ENCODE results near the gene EPHA4. TPM values are rescaled to one million over a fixed set of nuclear protein-coding genes. Genes with fewer than 3 reads are reported as not detected.

EPHA4 gene
- total and polyA plus RNA-seq, 2 of the 4 experiments (the other 2 are of a cell fraction) = 36.9 to 132 TPM

- H4K91ac ChIP-seq (ENCODE audit: insufficient read depth, low read depth, low read length) = no peak overlapping the region
- H3K56ac ChIP-seq (ENCODE audit: extremely low read depth, insufficient read depth, low read length) = no peak overlapping the region
- H3K27ac ChIP-seq (ENCODE audit: insufficient read depth, low read length) = no peak overlapping the region
- H3K23ac ChIP-seq (ENCODE audit: low read depth, low read length) = no peak overlapping the region
- dilution Hi-C loops (cut with HindIII; ENCODE audit: low sequenced_read_pairs, unreplicated experiment) (no loop called here), in situ Hi-C loops (cut with MboI; ENCODE audit: low sequenced_read_pairs) (no loop called here), intact Hi-C loops (cut with micrococcal nuclease) (no loop called here)
- TF ChIP-seq NFE2L2 (IDR thresholded peaks at IDR 0.05; ENCODE audit: low read depth, low read length) (no peak), CHD1 (IDR thresholded peaks at IDR 0.05; ENCODE audit: low read depth, low read length) (no peak), RAD21 (IDR thresholded peaks at IDR 0.05; ENCODE audit: low read length) (no peak), CTCF (conservative IDR thresholded peaks at IDR 0.05; ENCODE audit: low read depth, low read length) (no peak), ELK1 (IDR thresholded peaks at IDR 0.05; ENCODE audit: borderline replicate concordance, low read depth, low read length) (no peak), MAZ (IDR thresholded peaks at IDR 0.05; ENCODE audit: borderline replicate concordance, low read depth, low read length) (no peak), POLR2A (IDR thresholded peaks at IDR 0.05; ENCODE audit: low read depth, low read length) (no peak), MAFK (IDR thresholded peaks at IDR 0.05; ENCODE audit: low read depth, low read length) (no peak), FOS (IDR thresholded peaks at IDR 0.05; ENCODE audit: low read depth, low read length) (no peak)
- H2BK20ac ChIP-seq (ENCODE audit: low read depth, low read length) = no peak overlapping the region
- H3K9me3 ChIP-seq (ENCODE audit: control insufficient read depth, insufficient read depth, low read length) = no peaks in the 10 kb centered on the region
- H3K36me3 ChIP-seq (ENCODE audit: control insufficient read depth, insufficient read depth, low read length) = peaks cover 9% of the 10 kb centered on the region
- H2AK5ac ChIP-seq (ENCODE audit: low read depth, low read length) = no peak overlapping the region
- H3K4me3 ChIP-seq (ENCODE audit: insufficient read depth, low read depth, low read length) = no peak overlapping the region
- ATAC-seq (ENCODE audit: low read depth) (no peak; the same call in 1 of the 2 replicates), DNase-seq (peak; percentile 32)
- H4K8ac ChIP-seq (ENCODE audit: low read depth in 2 of 2, low read length in 2 of 2) = 0 out of 4 replicates have a peak overlapping the region, but pooled peaks of 1 of the 2 experiments have one; percentile 0
- H3K9me1 ChIP-seq (ENCODE audit: insufficient read depth, low read length) = no peaks in the 10 kb centered on the region; the same call in 1 of the 2 replicates
- H3K9ac ChIP-seq (ENCODE audit: low read depth, low read length) = no peak overlapping the region
- H2AK9ac ChIP-seq (replicated peaks; ENCODE audit: low read depth, low read length, poor library complexity) = no peak overlapping the region
- no peak overlapping the region for H3K18ac ChIP-seq (ENCODE audit: low read depth, low read length)
- H4K5ac ChIP-seq (ENCODE audit: low read depth, low read length) = no peak overlapping the region
- POLR2A ChIA-PET (ENCODE audit: unreplicated experiment) = no interaction called here
- H3K4me2 ChIP-seq (ENCODE audit: low read depth, low read length) = no peak overlapping the region
- no peak overlapping the region for H2BK5ac ChIP-seq (ENCODE audit: low read depth, low read length, poor library complexity, severe bottlenecking)
- CTCF ChIA-PET = interaction anchor here (0.5 kb wide), 1 partner anchor 89 kb away, joined by 3 read pairs; no protein-coding TSS in a partner anchor
- peaks cover 9% of the 10 kb centered on the region for H3K4me1 ChIP-seq (ENCODE audit: control insufficient read depth, insufficient read depth, low read length)
- no peak overlapping the region for H2BK15ac ChIP-seq (ENCODE audit: low read depth, low read length)
- WGBS, 2 experiments (ENCODE audit: extremely low coverage in 2 of 2, insufficient read length in 1 of 2) = no CpG with 5 or more reads among the region's 4 CpGs
- H3K79me1 ChIP-seq (ENCODE audit: low read depth in 1 of 2, low read length in 2 of 2) = peaks cover 0 to 4% of the 10 kb centered on the region in 2 experiments; a peak in 1 of 4 replicates
- no peak overlapping the region for H2BK120ac ChIP-seq (ENCODE audit: low read depth, low read length)
- BruUV-seq (replicated peaks) = no TSS peak
- H4K20me1 ChIP-seq (ENCODE audit: insufficient read depth, low read length) = no peaks in the 10 kb centered on the region
- no peaks in the 10 kb centered on the region for H3K27me3 ChIP-seq (ENCODE audit: control insufficient read depth, insufficient read depth, low read length)
- no peak overlapping the region for H3K14ac ChIP-seq (replicated peaks; ENCODE audit: low read depth, low read length)
- no peak overlapping the region for H2AFZ ChIP-seq (replicated peaks; ENCODE audit: low read length, poor library complexity)
- no peak overlapping the region for H3K4ac ChIP-seq (ENCODE audit: low read depth, low read length)
These were observed 79.5 kb downstream of the EPHA4 start for GRCh38 chr2:221492636-221493035.
